Left ventricle myocardium inferior (tissue), 1 donor: ENCODE data around the gene PA2G4. TPM values are rescaled to one million over a fixed set of nuclear protein-coding genes. Genes with fewer than 3 reads are reported as not detected.

ENCODE experiments used
- DNase-seq: peaks from one replicate; pipeline ENCODE4 v3.0.0-alpha.2; 2020
- H3K27ac ChIP-seq: fragments of 200-600 bp; replicated peaks from 2 replicates; pipeline ENCODE4 v1.8.0; 2021
- H3K27me3 ChIP-seq: fragments of 200-600 bp; 2 replicates; pipeline ENCODE4 v1.8.0; 2021; ENCODE audit warnings: low read depth
- H3K36me3 ChIP-seq: fragments of 200-600 bp; 2 replicates; pipeline ENCODE4 v1.8.0; 2021
- H3K4me1 ChIP-seq: fragments of 200-600 bp; 2 replicates; pipeline ENCODE4 v1.8.0; 2021
- H3K4me3 ChIP-seq: fragments of 200-600 bp; 2 replicates; pipeline ENCODE4 v1.8.0; 2021; ENCODE audit warnings: mild to moderate bottlenecking, moderate library complexity
- H3K9me3 ChIP-seq: fragments of 200-600 bp; replicated peaks from 2 replicates; pipeline ENCODE4 v1.8.0; 2021
- intact Hi-C: fragments of 100-400 bp; cut with micrococcal nuclease; formaldehyde crosslinking; loops from one replicate; pipeline ENCODE4 v1.11.0; 2022
- total RNA-seq: library from RNA; stranded (reverse); fragmentation: NEBNext Ultra II Directional; extraction: Animal tissue kit (Norgen Biotek cat#: 25700); gene quantifications from one replicate; pipeline ENCODE4 v1.2.1, GENCODE V29; 2021
- TF ChIP-seq, protein P1 (sequence below): fragments of 200-600 bp; IDR thresholded peaks from 2 replicates; pipeline ENCODE4 v1.8.0; 2021; ENCODE audit warnings: antibody characterized with exemption, mild to moderate bottlenecking, borderline replicate concordance
- donor health status: DM: no; HTN: yes; CAD: no; lungs with severe emphysema.

PA2G4 gene
- total RNA-seq, 1 donor from 2014 or later = 65.7 TPM

DNA sequence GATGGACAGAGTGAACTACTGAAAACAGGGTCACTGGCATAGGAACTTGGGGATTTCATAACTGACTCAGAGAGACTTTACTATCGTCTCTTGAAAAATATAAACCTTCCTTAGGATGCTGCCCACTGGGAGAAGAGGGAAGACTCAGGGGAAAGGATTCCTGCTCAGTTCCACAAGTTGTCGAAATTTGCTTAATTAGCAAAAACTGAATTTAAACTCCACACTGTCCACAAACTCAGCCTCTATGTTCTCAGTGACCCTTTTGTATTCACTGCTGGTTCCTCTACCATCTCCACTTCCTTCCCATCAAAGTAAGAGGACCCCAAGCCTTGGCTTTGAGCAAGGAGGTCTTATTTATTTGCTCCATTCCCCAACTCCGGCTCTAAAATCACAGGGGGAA, 40.9 kb downstream of the PA2G4 start:
- no peak overlapping the region for H3K4me3 ChIP-seq
- intact Hi-C loops = no loop called here
- no peaks in the 10 kb centered on the region for H3K27me3 ChIP-seq
- H3K36me3 ChIP-seq = peaks cover 45% of the 10 kb centered on the region
- TF ChIP-seq, protein P1, sequence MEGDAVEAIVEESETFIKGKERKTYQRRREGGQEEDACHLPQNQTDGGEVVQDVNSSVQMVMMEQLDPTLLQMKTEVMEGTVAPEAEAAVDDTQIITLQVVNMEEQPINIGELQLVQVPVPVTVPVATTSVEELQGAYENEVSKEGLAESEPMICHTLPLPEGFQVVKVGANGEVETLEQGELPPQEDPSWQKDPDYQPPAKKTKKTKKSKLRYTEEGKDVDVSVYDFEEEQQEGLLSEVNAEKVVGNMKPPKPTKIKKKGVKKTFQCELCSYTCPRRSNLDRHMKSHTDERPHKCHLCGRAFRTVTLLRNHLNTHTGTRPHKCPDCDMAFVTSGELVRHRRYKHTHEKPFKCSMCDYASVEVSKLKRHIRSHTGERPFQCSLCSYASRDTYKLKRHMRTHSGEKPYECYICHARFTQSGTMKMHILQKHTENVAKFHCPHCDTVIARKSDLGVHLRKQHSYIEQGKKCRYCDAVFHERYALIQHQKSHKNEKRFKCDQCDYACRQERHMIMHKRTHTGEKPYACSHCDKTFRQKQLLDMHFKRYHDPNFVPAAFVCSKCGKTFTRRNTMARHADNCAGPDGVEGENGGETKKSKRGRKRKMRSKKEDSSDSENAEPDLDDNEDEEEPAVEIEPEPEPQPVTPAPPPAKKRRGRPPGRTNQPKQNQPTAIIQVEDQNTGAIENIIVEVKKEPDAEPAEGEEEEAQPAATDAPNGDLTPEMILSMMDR = no peak
- no peaks in the 10 kb centered on the region for H3K9me3 ChIP-seq
- H3K27ac ChIP-seq = peak overlapping the region; percentile 89
- H3K4me1 ChIP-seq = peaks cover 42% of the 10 kb centered on the region
- DNase-seq = no peak

DNA sequence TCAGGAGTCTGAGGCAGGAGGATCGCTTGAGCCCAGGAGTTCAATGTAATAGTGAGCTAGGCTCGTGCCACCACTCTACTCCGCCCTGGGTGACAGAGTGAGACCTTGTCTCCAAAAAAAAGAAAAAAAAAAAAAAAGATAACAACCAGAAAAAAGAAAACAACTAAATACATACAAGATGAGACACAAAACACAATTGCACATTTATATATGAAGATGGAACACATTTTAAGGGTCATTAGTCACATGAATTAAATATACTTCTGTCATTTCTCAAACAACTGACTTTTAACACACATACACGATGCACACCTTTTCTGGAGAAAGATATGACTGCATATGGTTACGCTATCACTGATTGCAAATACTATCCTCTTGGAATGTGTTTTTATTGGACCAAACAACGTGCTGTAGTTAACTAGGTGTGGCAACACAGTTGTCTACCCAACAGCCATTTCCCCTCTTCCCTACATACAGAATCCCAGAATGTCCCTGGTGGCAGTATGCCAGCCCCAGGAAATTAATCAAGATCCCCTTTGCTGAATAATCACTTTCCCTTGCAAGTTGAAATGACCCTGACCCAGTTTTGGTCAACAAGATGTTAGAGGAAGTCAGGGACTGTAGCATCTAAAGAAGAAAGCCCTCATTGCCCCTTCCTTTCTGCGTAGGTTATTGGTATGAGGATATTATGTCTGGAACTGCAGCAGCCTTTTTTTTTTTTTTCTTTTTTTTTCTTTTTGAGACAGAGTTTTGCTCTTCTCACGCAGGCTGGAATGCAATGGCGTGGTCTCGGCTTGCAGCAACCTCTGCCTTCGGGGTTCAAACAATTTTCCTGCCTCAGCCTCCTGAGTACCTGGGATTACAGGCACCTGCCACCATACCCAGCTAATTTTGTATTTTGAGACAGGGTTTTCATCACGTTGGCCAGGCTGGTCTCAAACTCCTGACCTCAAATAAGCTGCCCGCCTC, 42.4 kb downstream of the PA2G4 start:
- DNase-seq = no peak
- Histone ChIP-seq H3K4me3 (no peak overlapping the region), H3K27ac (peak overlapping the region; percentile 62), H3K4me1 (peaks cover 56% of the 10 kb centered on the region), H3K27me3 (no peaks in the 10 kb centered on the region), H3K9me3 (no peaks in the 10 kb centered on the region), H3K36me3 (peaks cover 34% of the 10 kb centered on the region)
- intact Hi-C loops = no loop called here
- TF ChIP-seq, protein P1 = no peak

DNA sequence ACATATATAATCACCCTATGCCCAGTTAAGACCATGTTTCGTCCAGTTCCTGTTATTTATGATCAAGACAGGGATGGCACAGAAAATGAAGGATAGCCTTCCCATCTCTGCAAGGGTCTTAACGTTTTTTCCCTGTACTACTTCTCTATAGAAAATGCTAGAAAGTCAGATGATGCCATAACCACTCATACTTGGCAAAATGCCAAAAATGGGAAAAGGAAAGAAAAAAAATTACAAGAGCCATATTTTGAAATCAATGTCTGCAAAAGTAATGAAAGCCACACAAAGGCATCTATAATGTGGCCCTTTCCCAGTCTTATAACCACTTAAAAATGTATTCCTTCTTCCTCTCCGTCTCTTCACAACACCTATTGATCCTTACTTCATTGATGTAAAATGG, 46.2 kb downstream of the PA2G4 start:
- TF ChIP-seq, protein P1 = no peak
- Histone ChIP-seq H3K4me3 (no peak overlapping the region), H3K27me3 (no peaks in the 10 kb centered on the region), H3K9me3 (no peaks in the 10 kb centered on the region), H3K36me3 (no peaks in the 10 kb centered on the region), H3K27ac (no peak overlapping the region), H3K4me1 (peaks cover 43% of the 10 kb centered on the region)
- intact Hi-C loops = no loop called here
- DNase-seq = no peak

DNA sequence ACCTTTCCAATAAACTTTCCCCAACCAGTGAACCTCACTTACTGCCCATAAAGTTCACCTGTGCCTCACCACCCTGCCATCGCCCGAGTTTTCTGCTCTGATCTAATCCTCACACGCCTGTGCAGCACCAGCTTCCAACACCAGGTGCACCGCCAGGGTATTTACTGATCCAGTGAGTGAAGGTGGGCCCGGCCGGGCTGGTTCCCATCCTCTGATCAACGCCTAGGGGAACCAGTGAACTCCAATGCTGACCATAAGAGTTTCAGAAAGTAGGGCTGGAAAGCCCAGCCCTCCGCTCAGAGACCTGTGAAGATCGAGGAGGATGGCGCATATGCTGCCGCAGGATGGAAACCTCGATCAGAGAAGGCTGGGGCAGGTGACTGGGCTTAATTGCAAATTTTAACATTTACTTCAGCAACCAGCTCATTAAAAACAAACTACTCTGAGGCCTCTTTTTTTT, 47.3 kb downstream of the PA2G4 start:
- intact Hi-C loops = no loop called here
- DNase-seq = no peak
- peak overlapping the region; percentile 76 for H3K4me3 ChIP-seq
- H3K4me1 ChIP-seq = peaks cover 38% of the 10 kb centered on the region
- H3K36me3 ChIP-seq = no peaks in the 10 kb centered on the region
- TF ChIP-seq, protein P1 = peak; percentile 32
- no peaks in the 10 kb centered on the region for H3K9me3 ChIP-seq
- H3K27me3 ChIP-seq = no peaks in the 10 kb centered on the region
- peak overlapping the region; percentile 93 for H3K27ac ChIP-seq

DNA sequence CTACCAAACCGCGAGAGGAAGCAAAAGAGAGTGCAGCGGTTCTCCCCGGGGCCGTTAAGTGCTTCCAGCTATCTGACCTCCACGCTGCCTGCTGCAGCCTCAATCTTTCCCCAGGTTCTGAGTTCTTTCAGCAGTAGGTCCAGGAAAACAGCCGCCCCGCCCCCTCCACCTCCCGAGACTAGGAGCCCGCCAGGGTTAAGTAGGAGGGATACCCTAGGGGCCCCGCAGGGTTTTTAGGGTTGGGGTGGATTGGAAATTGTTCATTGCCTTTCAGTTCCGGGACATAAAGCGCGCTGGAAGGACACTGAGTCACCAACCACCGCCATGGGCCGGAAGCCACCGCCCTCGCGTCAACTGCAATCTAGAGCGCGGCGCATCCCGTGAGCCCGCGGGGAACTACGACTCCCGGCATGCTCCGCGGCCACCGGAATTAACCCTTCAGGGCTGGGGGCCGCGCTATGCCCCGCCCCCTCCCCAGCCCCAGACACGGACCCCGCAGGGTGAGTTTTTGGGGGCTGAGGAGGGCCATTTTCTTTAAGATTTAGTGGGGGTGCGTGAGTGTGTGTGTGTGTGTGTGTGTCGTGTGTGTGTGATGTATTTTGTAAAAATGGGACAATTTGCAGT, 47.9 kb downstream of the PA2G4 start, which contains the start of gene MYL6B:
TSS of gene MYL6B (plus strand) at position 456 of the 624 bp plus-strand sequence. CDS start 1,332 bp downstream, outside the sequence.
- peak within 1 kb of the TSS; percentile 93 for H3K27ac ChIP-seq
- TF ChIP-seq, protein P1 = no peak
- no peaks in the 10 kb centered on the region for H3K27me3 ChIP-seq
- no peaks in the 10 kb centered on the region for H3K36me3 ChIP-seq
- H3K4me3 ChIP-seq = peak within 1 kb of the TSS; percentile 76
- peaks cover 38% of the 10 kb centered on the region for H3K4me1 ChIP-seq
- intact Hi-C loops = no loop called here
- H3K9me3 ChIP-seq = no peaks in the 10 kb centered on the region
- DNase-seq = peak; percentile 96
